Smooth muscle cell of the pulmonary artery (primary cell): ENCODE measurements around the gene AMHR2. TPM values are rescaled to one million over a fixed set of nuclear protein-coding genes. Genes with fewer than 3 reads are reported as not detected.

Experiments used
- total RNA-seq: library from RNA; depleted of rRNA; stranded (reverse); fragments of >200 nt; gene quantifications from 2 replicates; pipeline ENCODE4 v1.2.3, GENCODE V29; 2014

Gene AMHR2
- total RNA-seq: not detected in 2 replicates

GRCh38 chr12:53423597-53423996, at the start of gene AMHR2:
TSS of gene AMHR2 (plus strand) at chr12:53423855. CDS start at chr12:53423935, 80 bp downstream.

GRCh38 chr12:53380104-53380793, 43.4 kb upstream of the AMHR2 start, which contains the start of gene SP1:
TSS of gene SP1 (plus strand) at chr12:53380176. CDS start at chr12:53380292, 116 bp downstream.

GRCh38 chr12:53441040-53441833, 17.6 kb downstream of the AMHR2 start, which contains the start of gene PRR13:
TSS of gene PRR13 (plus strand) at chr12:53441734. CDS start at chr12:53442715, 981 bp downstream.

GRCh38 chr12:53451661-53452158, 28.1 kb downstream of the AMHR2 start, which contains the start of gene PCBP2:
TSS of gene PCBP2 (plus strand) at chr12:53452102. CDS start at chr12:53454801, 2,699 bp downstream.

Other genes with a start within 250 kb of the AMHR2 start
- 14.8 and 15.4 TPM in 2 replicates for gene ZNF740, start 243.1 kb upstream of the AMHR2 start, total RNA-seq
- gene CSAD, start 242.9 kb upstream of the AMHR2 start, total RNA-seq: 13.2 and 20.6 TPM in 2 replicates
- 0.40 and 0.52 TPM in 2 replicates for gene ITGB7, start 216.6 kb upstream of the AMHR2 start, total RNA-seq
- 40.9 and 47.0 TPM in 2 replicates for gene RARG, start 191.6 kb upstream of the AMHR2 start, total RNA-seq
- 2.3 and 2.6 TPM in 2 replicates for gene ESPL1, start 155.6 kb upstream of the AMHR2 start, total RNA-seq
- gene PFDN5, start 128.3 kb upstream of the AMHR2 start, total RNA-seq: 311 and 472 TPM in 2 replicates
- gene MYG1, start 124.2 kb upstream of the AMHR2 start, total RNA-seq: 32.3 and 40.7 TPM in 2 replicates
- 36.3 and 42.9 TPM in 2 replicates for gene AAAS, start 102.2 kb upstream of the AMHR2 start, total RNA-seq
- gene SP7, start 87.5 kb upstream of the AMHR2 start, total RNA-seq: not detected in 2 replicates
- 36.0 and 38.2 TPM in 2 replicates for gene SP1, start 43.7 kb upstream of the AMHR2 start, total RNA-seq
- 24.2 and 30.9 TPM in 2 replicates for gene PRR13, start 17.9 kb downstream of the AMHR2 start, total RNA-seq
- 410 and 411 TPM in 2 replicates for gene PCBP2, start 28.2 kb downstream of the AMHR2 start, total RNA-seq
- gene MAP3K12, start 75.6 kb downstream of the AMHR2 start, total RNA-seq: 34.2 and 44.7 TPM in 2 replicates
- 32.9 and 33.8 TPM in 2 replicates for gene TARBP2, start 77.4 kb downstream of the AMHR2 start, total RNA-seq
- not detected in 2 replicates for gene NPFF, start 83.6 kb downstream of the AMHR2 start, total RNA-seq
- gene ATF7, start 202.5 kb downstream of the AMHR2 start, total RNA-seq: 11.4 and 13.2 TPM in 2 replicates